ENCODE data around the gene DCAF7. TPM values are rescaled to one million over a fixed set of nuclear protein-coding genes. Genes with fewer than 3 reads are reported as not detected.

DCAF7 gene
- polyA plus RNA-seq, 1 of the 3 experiments (the other 2 are of a cell fraction): 63.5 TPM

DNA sequence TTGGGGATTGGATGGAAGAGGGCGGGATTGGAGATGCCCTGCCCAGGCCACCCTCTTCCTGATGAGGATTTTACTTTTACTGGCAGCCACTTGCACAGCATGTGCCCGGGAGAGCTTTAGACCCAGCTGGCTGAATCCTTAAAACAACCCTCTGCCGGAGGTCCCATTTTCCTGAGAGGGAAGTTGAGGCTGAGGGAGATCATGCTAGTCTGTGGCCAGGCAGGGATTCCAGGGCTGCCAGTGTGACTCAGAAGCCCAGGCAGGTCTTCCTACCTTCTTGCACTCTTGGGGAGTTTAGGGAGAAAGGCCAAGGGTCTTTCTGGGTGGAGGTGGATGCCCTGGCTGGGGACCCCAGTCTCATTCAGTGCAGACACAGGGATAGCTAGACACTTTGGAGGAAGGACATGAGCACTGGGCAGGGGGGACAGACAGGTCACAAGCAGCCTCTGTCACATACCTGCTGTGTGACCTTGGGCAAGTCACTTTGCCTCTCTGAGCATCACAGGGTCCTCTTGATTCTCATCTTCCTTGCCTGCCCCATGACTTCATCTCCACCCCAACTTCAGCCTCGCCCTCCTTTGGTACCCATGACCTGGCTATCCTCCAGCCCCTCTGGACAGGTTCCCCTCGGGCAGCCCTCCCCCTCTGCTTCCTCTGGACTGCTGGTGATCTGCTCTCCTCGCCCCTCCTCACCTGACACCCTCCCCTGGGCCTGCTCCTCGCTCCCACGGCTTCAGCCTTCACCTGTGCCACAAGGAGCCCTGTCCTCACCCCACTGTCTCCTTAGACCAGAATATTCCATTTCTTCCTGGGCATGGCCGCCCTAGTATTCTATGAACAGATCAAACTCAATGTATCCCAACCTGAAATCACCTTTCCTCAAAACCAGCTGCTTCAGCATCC lies 11.3 kb upstream of the DCAF7 start:
- Histone ChIP-seq H3K79me2 (ENCODE audit: insufficient read depth) (no peaks in the 10 kb centered on the region), H3K27ac (ENCODE audit: low read depth in 2 of 2, low read length in 1 of 2) (no peak overlapping the region), H3F3A (replicated peaks; ENCODE audit: insufficient read depth) (no peaks in the 10 kb centered on the region), H3K4me2 (no peak overlapping the region; the same call in 1 of the 2 replicates), H3K27me3 (ENCODE audit: insufficient read depth) (peaks cover 17% of the 10 kb centered on the region; the same call in 1 of the 2 replicates), H2AFZ (ENCODE audit: low read depth) (no peak overlapping the region), H4K20me1 (ENCODE audit: insufficient read depth) (no peaks in the 10 kb centered on the region), H3K4me1 (ENCODE audit: control insufficient read depth in 1 of 2, insufficient read depth in 2 of 2, low read depth in 1 of 2, low read length in 1 of 2) (peaks cover 0 to 19% of the 10 kb centered on the region in 2 experiments; a peak in 1 of 4 replicates), H3K36me3 (replicated peaks in 1 of 2; ENCODE audit: control insufficient read depth in 1 of 2, insufficient read depth in 2 of 2, low read length in 1 of 2) (no peaks in the 10 kb centered on the region), H3K9ac (no peak overlapping the region), H3K9me2 (no peaks in the 10 kb centered on the region), H3K9me3 (no peaks in the 10 kb centered on the region), H3K4me3 (ENCODE audit: low read depth in 2 of 2, low read length in 1 of 2) (no peak overlapping the region)
- 69% methylated on average over 9 of the region's 9 CpGs for WGBS (ENCODE audit: low lambda C conversion rate)
- TF ChIP-seq TCF12 (IDR thresholded peaks at IDR 0.05): no peak
- TF ChIP-seq FOSL2 (IDR thresholded peaks at IDR 0.05; ENCODE audit: borderline replicate concordance, low read depth): no peak
- TF ChIP-seq MXI1 (IDR thresholded peaks at IDR 0.05; ENCODE audit: low read depth, low read length): no peak
- TF ChIP-seq SIN3A (IDR thresholded peaks at IDR 0.05; ENCODE audit: borderline replicate concordance, low read depth, low read length): no peak
- no peak for TF ChIP-seq SMC3 (IDR thresholded peaks at IDR 0.05; ENCODE audit: low read depth, low read length)
- TF ChIP-seq RCOR1 (IDR thresholded peaks at IDR 0.05; ENCODE audit: low read length): no peak
- no peak for TF ChIP-seq EP300 (IDR thresholded peaks at IDR 0.05; ENCODE audit: borderline replicate concordance in 1 of 2, low read depth in 1 of 2, low read length in 1 of 2)
- no peak for TF ChIP-seq TEAD4 (IDR thresholded peaks at IDR 0.05; ENCODE audit: borderline replicate concordance, insufficient read depth)
- TF ChIP-seq NFIC (IDR thresholded peaks at IDR 0.05; ENCODE audit: borderline replicate concordance): no peak
- TF ChIP-seq POLR2AphosphoS5 (IDR thresholded peaks at IDR 0.05; ENCODE audit: low read depth, low read length): no peak
- TF ChIP-seq RFX5 (IDR thresholded peaks at IDR 0.05; ENCODE audit: low read length): no peak
- no peak for TF ChIP-seq RXRA (IDR thresholded peaks at IDR 0.05; ENCODE audit: borderline replicate concordance, low read depth)
- TF ChIP-seq USF1 (IDR thresholded peaks at IDR 0.05; ENCODE audit: borderline replicate concordance, low read depth): no peak
- TF ChIP-seq, protein P1, sequence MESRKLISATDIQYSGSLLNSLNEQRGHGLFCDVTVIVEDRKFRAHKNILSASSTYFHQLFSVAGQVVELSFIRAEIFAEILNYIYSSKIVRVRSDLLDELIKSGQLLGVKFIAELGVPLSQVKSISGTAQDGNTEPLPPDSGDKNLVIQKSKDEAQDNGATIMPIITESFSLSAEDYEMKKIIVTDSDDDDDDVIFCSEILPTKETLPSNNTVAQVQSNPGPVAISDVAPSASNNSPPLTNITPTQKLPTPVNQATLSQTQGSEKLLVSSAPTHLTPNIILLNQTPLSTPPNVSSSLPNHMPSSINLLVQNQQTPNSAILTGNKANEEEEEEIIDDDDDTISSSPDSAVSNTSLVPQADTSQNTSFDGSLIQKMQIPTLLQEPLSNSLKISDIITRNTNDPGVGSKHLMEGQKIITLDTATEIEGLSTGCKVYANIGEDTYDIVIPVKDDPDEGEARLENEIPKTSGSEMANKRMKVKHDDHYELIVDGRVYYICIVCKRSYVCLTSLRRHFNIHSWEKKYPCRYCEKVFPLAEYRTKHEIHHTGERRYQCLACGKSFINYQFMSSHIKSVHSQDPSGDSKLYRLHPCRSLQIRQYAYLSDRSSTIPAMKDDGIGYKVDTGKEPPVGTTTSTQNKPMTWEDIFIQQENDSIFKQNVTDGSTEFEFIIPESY (IDR thresholded peaks at IDR 0.05; ENCODE audit: borderline replicate concordance, low read depth): no peak
- no peak for TF ChIP-seq JUND (IDR thresholded peaks at IDR 0.05)
- TF ChIP-seq FOXM1 (IDR thresholded peaks at IDR 0.05; ENCODE audit: low read depth): no peak
- TF ChIP-seq ELF1 (IDR thresholded peaks at IDR 0.05): no peak
- TF ChIP-seq, protein P2, sequence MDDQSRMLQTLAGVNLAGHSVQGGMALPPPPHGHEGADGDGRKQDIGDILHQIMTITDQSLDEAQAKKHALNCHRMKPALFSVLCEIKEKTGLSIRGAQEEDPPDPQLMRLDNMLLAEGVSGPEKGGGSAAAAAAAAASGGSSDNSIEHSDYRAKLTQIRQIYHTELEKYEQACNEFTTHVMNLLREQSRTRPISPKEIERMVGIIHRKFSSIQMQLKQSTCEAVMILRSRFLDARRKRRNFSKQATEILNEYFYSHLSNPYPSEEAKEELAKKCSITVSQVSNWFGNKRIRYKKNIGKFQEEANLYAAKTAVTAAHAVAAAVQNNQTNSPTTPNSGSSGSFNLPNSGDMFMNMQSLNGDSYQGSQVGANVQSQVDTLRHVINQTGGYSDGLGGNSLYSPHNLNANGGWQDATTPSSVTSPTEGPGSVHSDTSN (IDR thresholded peaks at IDR 0.05): no peak
- peak; percentile 15 for DNase-seq
- POLR2A ChIA-PET: interaction anchor here (1.0 kb wide), 1 partner anchor 95 kb away, joined by 3 read pairs; no protein-coding TSS in a partner anchor
- CTCF ChIA-PET: interaction anchor here (1.2 to 1.4 kb wide), 3 partner anchors 12 to 104 kb away, joined by 3 to 4 read pairs (median 3); no protein-coding TSS in a partner anchor

Measured in SK-N-SH (cell line).